ENCODE measurements around the gene SMYD3.
A peak's percentile ranks its signal among the peaks of the same experiment; 100 is the strongest.

SMYD3 gene

DNA sequence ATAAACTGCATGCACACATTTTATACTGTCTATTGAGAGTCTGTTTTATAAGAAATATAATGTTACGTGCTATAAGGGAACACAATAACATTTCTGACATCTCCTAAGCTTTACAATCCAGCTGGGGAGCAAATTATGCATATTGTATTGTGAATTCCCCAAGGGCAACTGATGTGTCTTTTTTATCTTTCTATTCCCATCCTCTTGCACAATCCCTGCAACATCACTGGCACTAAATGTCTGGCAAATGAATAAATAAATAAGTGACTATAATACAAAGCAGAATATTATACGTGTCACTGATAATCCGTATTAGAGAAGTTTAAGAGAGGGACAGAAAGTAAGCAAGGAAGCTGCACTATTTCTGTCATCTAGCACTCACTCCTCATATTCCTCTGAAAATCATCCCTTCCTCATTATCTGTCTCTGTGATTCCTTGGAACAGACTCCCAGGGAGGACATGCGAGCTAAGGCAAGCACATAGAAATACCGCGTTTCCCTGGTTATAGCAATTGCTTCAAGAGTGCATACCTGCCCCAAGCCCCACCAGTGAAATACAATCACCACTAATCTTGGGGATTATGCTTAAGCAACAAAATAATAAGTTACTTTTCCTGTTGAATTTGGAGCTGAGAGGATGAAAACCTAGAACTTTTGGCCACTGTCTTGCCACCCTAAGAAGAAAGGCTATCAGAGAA lies 205.4 kb downstream of the SMYD3 start:
- no peak for DNase-seq

DNA sequence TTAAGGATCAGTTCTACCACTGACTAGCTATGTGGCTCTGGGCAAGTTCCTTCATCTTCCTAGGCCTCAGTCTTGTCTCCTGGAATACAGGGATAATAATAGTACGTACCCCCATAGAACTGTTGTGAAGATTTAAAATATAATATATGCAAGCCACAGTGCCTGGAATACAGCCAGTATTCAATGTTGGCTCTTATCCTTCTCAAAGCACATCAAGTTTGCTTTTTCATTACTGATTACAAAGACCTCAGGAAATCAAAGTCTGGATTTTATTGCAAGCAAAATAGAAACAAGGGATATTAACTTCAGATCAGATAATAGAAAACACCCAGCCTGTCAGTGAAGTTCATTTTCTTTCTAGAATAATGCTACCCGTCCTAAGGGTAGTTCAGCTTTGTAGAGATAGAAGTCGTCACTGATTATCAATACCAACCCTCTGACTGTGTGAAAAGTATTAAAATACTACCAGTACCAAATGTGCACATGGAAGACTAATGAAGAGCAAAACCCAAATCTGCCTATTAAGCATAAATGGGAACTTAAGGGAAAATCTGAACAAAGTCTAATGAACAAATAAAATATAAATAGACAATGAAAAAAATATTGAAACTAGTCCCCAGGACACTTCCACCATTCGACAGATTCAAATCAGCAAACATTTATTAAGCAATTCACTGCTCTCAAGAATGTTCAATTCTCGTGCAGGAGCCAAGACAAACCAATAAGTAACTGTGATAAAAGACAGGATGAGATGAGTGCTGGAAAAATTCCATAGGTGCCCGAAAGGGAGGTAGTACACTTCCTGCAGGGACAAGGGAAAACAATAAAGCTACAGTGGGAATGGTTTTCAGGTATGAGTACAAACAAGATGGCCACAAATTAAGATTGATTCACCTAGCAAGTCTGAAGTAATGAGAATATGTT lies 206.2 kb downstream of the SMYD3 start:
- no peak for DNase-seq

DNA sequence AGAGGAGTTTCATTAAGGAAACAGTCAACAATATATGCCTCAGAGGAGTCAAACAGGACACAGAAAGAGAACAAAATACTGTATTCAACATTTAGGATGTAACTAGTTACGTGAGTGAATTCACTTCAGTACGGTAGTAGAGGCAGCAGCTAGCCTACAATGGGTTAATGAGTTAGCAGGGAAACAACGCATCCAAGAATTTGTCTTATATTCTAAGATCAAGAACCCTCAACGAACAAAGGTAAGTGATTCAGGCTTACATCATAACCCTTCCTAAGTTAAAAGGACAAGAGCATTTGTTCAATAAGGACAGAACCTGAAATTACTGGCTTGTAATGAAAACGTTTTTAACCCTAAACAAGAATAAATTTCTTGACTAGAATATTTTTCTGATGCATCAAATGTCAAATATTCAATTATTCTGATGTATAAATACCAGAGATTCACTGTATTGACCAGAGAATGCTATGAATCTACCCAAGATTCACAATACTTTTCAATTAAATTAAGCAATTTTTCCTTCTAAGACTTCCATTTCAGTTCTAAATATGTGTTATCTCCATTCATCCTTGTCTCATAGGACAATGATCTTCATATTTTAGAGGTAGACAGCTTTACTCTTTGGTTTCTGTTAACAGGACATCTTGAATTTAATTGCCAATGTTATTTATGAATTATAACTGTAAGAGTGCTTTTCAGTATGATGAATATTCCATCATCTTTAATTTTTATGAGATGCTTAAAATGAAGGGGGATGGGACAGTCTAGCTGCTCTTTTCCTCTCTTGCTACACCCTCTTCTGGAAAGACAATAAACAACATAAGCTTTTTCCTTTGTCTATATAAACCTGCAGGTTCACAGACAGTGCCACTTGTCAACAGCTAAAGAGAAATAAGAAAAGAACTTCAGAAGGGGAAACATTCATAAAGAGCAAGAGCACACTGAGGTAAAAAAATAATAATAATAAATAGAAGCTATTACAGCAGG lies 209.5 kb downstream of the SMYD3 start:
- DNase-seq, result peak; percentile 3

DNA sequence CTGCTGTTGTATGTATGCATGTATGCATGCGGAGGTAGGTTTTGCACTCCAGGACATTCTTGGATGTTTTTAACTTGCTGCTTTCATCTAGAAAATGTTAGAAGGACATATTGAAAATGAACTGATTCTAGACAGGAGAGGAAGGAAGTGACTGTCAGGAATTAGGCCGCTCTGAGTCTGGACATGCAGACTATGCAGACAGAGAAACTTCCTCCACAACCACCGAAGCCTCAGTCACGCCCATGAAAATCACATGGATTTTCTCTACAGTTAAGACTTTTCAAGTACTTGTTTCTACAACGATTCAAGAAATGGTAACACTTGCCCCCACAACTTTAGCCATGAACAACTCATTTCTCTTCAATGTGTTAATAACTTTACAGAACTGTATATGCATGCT lies 211.1 kb downstream of the SMYD3 start:
- no peak for DNase-seq

DNA sequence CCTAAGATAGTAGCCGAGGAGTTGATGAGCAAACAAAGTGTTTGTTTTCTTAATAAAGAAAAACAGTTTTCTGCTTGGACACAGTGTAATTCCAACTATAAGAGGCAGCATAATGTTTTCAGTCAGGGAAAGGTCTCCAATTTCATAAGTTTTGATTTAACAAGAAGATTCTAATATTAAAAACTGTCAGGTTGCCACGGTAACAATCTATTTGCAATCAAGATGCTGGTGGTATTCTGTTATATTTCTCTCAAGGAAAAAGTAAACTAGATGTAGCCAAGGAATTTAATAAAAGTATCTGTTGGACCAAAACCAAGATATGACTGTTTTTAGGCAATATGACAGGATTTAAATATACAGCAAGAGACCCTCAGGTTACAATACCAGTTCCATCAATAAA lies 211.7 kb downstream of the SMYD3 start:
- DNase-seq, result no peak

DNA sequence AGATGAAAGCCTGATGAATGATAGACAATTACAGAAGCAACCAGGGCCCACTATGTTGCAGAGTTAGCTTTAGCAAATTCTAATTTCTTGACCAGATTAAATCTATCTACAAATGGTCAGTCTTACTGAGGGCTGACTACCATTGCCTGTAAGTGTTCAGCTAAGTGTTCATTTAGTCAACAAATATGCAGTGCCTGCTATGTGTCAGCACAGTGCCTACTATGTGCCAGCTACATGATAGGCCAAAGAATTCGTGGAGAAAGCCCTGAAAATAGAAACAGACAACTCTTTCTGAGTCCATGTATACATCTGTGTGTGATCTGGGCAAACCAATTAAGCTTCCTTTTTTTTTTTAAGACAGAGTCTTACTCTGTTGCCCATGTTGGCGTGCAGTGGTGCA lies 212.8 kb downstream of the SMYD3 start:
- no peak for DNase-seq

DNA sequence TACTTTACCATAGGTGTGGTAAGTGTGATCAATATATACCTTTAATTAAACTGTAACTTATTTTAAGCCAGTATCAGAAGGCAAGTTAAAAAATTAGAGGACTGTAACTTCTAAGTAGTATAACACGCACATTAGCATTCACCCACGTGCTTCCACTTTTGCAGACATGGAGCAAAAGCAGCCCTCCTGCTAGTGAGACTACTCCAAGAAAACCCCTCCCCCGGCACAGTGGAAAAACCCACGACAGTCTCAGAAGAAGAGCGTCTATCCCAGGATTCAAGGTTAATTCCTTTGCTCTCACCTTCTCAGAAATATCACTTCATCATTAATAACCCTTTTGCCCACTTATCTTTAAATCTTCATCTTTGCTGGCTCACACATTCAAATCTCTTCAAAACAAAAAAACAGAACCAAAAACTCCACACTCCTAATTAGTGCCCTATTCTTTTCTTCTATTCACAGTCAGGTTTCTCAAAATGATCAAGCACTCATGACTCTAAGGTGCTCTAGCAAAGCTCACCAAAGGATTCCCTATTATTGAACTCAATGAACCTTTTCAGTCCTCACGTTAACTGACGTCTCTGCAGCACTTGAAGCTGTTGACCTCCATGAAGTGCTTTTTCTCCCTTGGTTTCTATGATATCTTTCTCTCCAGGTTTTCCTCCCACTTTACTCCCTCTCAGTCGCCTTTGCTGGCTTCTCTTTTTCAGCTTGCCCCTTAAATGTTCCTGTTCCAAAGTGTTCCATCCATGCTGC lies 213.5 kb downstream of the SMYD3 start:
- DNase-seq, result peak; percentile 44

DNA sequence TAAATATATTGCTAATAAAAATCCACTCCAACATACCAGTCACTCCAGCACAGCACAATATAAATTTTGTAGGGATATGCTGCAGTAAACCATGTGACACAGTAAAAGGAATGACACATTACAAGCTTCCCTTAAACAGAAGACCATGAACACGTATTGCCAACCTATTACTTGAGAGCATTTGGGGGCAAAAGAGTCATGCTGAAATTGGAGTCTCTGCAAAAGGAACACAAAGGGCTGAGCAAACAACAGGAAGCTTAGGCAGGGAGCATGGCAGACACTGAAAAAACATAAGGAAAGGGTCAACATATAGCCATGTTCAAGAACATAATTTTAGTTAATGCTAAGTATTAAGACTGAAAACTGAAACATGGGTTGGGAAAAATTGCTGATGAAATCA lies 214.5 kb downstream of the SMYD3 start:
- no peak for DNase-seq

DNA sequence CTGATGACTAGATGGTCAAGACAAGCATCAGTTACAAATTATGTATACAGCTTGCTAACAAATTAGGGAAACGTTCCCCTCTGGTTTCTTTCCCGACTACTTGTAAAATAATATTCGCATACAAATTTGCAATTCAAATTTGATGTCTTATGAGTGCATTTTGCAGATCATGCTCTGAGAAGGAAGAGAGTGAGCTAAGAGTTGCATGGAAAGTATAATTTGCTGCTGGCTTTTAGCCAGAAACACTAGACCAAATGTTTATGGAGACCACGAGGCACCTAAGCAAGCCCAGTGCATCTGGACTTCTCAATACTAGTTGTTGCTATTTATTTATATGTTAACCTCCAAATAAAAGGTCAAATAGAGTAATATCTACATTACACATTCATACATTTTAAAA lies 216.0 kb downstream of the SMYD3 start:
- peak; percentile 35 for DNase-seq

DNA sequence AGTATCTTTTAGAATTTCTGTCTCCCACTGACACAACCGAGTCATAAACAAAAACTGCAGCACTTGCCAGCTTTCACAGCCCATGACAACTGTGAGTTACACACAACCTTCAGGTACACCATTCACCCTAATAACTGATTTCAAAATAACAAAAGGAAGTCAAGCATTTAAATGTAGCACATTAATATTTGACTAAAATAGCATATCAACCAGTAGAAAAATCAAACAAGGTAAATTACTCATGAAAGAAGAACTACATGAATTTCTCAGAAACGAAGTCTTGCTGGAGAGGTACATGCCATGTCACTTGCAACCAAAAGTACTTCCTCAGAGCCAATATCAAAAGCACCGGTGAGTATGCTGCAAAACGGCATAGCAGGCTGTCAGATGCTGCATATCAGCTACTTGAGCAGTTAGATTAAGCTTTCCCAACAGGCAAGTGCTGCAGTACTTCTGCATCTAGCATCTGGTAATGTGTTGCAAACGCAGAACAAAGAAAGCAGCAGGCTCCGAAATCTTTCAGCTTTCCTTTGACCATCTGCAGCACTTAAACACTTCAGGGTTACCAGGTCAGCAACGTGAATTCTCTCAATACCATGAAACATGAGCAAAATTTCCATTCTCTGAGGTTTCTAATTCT lies 223.2 kb downstream of the SMYD3 start:
- no peak for DNase-seq

DNA sequence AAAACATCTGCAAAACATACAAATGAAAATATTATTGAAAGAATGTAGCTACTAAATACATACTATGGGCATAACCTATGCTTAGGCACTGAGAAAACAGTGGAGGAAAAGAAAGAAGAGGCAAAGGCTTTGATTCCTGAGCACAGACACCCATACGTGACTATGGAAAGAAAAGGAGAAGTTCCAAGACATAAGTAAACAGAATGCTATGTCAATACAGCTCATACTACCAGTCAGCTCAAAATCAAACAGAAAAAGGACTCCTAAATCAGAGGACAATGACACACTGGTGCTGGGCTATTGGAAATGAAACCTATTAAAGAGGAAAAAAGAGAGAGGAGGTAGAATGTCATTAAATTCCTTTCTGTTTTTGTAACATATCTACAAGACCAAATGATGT lies 225.4 kb downstream of the SMYD3 start:
- peak; percentile 5 for DNase-seq

DNA sequence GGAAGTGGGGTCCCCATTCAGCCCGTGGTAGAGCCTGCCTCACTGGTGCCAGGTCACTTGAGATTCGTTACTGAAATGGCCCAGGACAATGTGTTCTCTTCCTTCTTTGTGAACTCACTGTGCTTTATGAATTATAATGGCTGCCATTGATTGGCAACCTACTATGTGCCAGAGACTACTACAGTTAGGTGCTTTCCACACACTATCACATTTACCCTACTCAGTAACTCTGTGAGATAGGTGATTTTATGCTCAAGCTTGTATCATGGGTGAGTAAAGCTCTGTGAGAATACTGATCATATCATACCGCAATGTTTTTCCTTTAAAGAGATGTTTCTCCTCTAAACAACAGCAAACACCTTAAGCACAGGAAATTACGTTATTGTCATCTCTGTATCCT lies 225.9 kb downstream of the SMYD3 start:
- no peak for DNase-seq

DNA sequence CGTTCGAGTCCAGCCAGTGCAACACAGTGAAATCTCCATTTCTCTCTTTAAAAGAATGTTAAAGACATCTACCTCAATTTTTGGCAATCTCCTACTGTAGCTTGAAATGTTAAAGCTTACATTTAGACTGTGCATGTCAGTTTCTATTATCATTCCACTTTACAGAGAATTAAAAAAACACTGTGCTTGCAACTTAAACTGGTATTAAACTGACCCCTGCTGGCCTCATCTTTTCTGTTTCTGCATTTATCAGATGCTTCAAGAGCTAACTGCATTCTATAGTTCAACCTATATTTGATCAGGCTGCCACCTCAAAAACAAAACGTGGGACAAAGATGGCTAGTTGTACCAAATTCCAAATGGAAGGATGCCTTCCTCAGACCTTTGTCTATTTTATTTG lies 226.5 kb downstream of the SMYD3 start:
- peak; percentile 17 for DNase-seq

DNA sequence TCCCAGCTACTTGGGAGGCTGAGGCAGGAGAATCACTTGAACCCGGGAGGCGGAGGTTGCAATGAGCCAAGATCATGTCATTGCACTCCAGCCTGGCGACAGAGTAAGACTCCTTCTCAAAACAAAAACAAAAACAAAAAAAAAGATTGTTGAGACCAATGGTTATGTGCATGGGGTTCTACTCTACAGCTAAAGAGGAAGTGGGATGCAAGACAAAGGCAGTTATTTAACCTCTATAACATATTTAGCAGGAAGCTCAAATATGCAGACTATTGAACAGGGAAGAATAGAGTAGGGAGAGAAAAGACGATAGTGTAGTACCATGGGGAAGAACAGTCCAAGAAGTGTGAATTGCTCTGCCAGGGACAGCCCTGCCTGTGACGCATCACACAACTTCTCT lies 227.7 kb downstream of the SMYD3 start:
- no peak for DNase-seq

DNA sequence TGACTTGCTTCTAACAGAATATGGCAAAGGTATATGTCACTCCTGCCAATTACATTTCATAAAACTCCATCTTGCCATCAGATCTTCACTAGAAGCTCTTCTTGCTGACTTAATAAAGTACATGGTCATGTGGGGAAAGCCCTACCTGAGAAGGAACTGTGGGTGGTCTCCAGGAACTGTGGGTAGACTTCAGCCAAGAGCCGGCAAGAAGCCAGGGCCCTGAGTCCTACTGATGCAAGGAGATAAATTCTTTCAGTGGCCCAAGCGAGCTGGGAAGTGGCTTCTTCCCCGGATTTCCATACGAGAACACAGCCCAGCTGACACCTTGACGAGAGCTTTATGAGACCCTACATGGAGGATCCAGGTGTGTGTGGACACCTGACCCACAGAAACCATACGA lies 228.7 kb downstream of the SMYD3 start:
- no peak for DNase-seq

DNA sequence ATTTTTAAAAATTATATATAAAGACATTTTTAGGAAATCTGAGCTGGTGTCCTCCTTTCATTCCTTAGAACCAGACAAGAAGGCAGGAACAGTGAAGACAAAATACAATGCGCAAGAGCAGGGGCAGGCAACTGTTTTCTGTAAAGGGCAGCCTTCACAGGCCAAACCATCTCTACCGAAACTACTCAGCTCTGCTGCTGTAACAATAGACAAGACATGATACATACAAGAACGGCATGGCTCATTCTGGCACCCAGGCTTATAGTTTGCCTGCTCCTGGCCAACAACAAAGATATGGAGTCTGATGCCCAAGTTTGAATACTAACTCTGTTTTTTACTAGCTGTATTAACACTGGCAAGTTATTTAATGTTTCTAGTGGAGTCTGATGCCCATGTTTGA lies 232.0 kb downstream of the SMYD3 start:
- no peak for DNase-seq

DNA sequence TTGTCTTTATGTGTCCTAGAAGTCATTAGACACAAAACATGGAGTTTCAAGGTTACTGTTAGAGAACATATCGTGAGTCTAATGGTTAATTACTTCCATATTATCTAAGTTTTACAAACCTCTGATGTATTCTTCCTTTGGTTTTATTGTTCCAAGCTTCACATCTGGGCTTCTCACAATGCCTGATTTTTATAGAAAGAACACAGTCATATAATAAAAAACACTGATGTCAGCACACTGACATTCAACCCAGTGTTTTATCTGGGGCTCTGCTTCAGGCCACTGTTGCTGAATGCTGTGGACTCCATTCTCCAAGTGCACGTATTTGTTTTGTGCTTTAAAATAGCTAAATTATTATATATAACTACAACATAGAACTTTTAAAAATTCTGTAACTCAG lies 232.9 kb downstream of the SMYD3 start:
- DNase-seq, result no peak

DNA sequence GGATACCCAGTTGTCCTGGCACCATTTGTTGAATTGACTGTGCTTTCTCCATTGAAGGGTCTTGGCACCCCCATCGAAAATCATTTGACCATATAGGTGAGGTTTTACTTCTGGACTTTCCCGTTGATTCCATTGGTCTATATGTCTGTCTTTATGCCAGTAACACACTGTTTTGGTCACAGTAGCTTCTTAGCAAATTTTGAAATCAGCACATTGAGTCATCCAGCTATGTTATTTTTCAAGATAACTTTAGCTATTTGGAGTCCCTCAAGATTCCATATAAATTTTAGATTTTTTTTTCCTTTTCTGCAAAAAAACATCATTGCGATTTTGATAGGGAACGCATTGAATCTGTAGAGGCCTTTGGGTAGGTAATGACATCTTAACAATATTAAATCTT lies 235.6 kb downstream of the SMYD3 start:
- DNase-seq, result no peak

DNA sequence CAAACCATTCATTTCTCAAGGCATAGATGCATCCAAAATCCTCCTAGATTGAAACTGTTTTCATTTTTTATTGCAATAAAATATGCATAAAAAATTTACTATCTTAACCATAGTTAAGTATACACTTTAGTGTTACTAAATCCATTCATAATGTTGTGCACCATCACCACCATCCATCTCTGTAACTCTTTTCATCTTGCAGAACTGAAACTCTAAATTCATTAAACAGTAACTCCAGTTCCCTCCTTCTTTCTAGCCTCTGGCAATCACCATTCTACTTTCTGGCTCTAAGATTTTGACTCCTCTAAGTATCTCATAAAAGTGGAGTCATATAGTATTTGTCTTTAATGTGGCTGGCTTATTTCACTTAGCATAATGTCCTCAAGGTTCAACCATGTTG lies 236.8 kb downstream of the SMYD3 start:
- DNase-seq, result no peak

DNA sequence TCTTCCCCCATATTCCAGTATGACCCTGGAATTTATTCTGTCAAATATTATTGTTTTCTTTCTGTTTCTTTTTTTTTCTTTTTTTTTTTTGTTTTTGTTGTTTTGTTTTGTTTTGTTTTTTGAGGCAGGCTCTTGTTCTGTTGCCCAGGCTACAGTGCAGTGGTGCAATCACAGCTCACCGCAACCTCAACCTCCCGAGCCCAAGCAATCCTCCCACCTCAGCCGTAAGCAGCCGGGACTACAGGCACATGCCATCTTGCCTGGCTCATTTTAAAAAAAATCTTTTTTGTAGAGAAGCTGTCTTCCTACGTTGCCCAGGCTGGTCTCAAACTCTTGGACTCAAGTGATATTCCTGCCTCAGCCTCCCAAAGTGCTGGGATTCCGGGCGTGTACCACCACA lies 237.6 kb downstream of the SMYD3 start:
- DNase-seq, result no peak

DNA sequence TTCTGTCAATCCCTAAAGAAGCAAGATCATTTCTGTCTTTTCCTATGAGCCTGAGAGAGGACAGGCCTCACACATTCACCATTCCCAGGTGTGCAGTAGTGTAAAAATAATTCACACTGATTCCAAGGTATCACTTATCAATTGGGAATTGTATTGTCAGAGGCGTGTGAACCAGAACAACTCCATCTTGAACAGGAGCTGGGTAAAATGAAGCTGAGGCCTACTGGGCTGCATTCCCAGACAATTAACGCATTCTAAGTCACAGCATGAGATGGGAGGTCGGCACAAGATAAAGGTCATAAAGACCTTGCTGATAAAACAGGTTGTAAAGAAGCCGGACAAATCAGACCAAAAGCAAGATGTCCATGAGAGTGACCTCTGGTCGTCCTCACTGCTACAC lies 239.2 kb downstream of the SMYD3 start:
- no peak for DNase-seq

DNA sequence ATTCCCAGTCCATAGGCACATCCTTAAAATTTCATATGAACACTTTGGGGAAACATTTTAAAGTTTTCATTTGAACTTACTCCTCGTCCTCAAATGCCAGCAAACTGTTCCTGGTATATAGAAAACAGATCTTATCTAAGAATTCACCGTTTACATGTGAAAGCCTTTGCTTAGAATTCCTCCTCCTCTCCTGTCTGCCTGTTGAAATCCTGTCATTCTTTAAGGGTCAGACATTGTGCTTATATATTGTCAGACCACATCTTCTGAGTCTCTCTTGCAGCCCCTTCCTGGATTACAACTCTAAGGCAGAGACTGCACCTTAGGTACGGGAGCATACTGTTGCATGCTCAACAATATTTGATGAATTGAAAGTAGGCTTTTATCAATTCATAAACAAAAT lies 239.7 kb downstream of the SMYD3 start:
- DNase-seq, result no peak
